Activated T-helper 9 cell treated with anti-CD3 and anti-CD28 coated beads, Interleukin-2, amount 50 U/mL, for 16 hours (primary cell): ENCODE results near the gene FGGY.
"Not testable (repeated sequence)": the region's sequence is repeated elsewhere in the genome, so short reads cannot be mapped to it uniquely, and the experiment has no call there.

ENCODE experiments used
- DNase-seq: peaks from one replicate; pipeline ENCODE4 v3.0.0-alpha.2; 2020; ENCODE audit warnings: low read depth

The FGGY gene, protein sequence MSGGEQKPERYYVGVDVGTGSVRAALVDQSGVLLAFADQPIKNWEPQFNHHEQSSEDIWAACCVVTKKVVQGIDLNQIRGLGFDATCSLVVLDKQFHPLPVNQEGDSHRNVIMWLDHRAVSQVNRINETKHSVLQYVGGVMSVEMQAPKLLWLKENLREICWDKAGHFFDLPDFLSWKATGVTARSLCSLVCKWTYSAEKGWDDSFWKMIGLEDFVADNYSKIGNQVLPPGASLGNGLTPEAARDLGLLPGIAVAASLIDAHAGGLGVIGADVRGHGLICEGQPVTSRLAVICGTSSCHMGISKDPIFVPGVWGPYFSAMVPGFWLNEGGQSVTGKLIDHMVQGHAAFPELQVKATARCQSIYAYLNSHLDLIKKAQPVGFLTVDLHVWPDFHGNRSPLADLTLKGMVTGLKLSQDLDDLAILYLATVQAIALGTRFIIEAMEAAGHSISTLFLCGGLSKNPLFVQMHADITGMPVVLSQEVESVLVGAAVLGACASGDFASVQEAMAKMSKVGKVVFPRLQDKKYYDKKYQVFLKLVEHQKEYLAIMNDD

DNA sequence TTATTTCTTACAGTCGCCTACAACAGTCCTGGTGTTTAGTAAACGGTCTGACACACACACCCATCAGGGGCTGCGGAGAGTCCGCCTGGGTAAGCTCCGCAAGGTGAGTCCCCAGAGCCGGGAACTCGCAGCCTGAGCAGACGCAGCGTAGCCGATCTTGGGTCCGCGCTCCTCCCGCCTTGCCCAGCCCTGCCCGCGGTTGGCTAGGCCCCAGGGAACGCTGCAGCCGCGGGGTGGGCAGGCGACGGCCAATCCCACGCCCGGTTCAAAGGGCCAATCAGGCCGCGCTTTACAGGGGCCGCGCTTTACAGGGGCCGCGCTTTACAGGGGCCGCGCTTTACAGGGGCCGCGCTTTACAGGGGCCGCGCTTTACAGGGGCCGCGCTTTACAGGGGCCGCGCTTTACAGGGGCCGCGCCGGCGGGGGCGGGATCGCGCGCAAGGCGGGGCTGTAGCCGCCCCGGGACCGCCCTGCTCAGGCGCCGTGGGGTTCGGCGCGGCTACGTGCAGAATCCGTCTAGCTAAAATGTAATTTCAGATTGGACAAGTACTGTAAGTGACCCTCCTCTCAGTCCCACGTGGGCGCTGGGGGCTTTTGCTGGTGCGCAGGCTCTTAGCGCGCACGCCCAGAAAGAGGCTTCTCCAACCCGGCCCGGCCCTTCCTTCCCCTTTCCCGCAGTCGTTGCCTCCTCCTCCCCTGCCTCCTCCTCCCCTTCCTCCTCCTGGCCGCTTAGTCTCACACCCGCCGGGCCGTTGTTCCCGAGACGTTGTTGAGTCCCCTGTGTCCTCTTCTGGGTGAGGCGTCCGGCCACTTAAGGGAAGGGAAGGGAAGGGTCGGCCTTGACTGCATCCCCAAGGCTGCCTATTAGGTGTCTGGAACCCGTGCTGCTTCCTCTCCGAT, at the start of gene FGGY:
TSS of gene FGGY (plus strand) at position 737 of the 899 bp plus-strand sequence. CDS start 24,456 bp downstream, outside the sequence.
- peak; percentile 73 for DNase-seq

DNA sequence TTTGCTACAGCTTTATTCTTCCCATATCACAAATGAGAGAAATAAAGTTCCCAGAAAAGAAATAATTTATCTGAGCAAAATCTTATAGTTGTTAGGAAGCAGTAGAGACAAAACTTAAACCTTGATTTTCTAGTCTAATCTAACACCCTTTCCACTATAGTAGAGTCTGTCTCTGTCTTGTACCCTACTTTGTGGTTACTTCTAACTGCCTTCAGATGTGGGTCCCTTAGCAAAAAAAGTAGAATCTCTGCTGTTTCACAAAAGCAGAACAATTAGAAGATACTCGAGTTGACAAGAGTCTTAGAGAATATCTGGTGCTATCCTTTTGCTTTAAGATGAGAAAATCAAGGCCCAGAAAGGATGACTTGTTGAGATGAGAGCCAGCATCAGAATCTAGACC, 48.1 kb upstream of the FGGY start:
- DNase-seq = no peak

DNA sequence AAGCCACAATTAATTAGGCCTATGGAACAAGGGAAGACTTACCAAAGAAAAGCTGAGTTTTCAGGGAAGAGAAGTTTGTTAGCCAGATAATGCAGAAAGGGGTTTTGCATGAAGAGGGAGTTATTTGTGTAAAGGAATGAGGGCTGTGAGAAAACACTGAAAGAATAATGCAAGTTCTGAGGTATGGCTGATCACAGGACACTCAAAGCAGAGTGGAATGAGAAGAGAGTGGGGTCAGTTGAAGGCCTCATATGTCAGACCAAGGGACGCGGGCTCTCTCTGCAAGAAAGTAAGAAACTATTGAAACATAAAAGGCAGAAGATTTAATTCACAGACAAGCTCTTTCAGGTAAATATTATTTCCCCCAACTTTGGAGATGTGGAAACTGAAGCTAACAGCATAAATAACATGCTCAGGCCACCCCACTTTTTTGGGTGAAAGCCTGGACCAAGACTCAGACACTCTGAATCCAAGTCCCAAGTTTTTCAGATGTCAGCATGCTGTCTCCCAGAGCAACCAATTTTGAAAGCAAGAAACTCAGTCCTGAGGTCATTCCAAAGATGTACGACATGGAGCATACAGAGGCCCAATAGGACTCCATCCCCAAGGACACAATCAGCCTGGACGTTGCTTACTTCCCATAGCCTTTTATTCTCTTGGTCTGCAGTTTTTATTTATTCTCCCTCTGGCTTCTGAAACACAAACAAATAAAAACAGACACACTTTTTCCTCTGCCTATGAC, 47.3 kb upstream of the FGGY start:
- DNase-seq = no peak

DNA sequence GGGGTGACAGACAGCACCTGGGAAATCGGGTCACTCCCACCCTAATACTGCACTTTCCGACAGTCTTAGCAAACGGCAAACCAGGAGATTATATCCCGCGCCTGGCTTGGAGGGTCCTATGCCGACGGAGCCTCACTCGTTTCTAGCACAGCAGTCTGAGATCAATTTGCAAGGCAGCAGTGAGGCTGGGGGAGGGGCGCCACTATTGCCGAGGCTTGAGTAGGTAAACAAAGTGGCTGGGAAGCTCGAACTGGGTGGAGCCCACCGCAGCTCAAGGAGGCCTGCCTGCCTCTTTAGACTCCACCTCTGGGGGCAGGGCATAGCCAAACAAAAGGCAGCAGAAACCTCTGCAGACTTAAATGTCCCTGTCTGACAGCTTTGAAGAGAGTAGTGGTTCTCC, 45.8 kb upstream of the FGGY start:
- not testable (repeated sequence) for DNase-seq

DNA sequence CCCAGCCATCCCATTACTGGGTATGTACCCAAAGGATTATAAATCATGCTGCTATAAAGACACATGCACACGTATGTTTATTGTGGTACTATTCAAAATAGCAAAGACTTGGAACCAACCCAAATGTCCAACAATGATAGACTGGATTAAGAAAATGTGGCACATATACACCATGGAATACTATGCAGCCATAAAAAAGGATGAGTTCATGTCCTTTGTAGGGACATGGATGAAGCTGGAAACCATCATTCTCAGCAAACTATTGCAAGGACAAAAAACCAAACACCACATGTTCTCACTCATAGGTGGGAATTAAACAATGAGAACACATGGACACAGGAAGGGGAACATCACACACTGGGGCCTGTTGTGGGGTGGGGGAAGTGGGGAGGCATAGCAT, 40.5 kb upstream of the FGGY start:
- not testable (repeated sequence) for DNase-seq

DNA sequence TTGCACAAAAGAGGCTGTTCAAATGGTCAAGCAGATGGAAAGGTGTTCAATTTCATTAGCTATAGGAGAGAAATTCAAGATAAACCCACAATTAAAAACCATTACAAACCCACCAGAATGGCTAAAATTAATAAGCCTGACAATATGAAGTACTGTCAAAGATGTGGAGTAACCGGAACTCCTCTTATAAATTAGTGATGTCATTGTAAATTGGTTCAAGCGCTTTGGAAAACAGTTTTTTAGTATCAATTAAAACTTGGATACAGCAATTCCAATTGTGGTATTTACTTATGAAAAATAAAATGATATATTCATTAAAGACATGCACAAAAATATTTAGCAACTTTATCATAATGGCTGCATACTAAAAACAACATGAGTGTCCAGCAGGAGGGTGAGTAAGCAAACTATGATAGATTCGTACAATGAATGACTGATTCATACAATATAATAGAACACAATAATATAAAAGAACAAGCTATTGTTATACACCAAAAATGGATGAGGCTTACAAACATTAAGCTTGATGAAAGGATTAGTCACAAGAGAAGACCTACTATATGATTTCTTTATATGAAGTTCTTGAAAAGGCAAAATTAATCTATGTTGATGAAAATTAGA, 38.4 kb upstream of the FGGY start:
- no peak for DNase-seq

DNA sequence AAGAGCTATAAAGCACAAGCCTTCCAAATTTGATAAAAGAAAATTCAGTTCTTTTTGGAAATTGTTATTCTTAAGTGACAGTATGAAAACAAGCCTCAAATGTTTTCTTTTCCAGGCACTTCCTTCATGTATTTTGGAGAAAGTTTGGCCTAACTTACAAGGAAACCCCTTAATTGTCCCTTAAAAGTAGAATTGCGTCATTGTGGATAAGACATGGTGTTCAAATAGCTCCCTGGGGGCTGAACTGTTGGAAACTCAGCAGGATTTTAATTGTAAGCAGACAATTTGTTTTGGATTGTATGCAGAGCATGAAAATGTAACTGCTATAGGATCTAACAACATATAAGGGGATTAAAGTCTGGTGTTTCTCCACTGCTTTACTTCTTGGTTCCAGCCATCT, 35.4 kb upstream of the FGGY start:
- no peak for DNase-seq

DNA sequence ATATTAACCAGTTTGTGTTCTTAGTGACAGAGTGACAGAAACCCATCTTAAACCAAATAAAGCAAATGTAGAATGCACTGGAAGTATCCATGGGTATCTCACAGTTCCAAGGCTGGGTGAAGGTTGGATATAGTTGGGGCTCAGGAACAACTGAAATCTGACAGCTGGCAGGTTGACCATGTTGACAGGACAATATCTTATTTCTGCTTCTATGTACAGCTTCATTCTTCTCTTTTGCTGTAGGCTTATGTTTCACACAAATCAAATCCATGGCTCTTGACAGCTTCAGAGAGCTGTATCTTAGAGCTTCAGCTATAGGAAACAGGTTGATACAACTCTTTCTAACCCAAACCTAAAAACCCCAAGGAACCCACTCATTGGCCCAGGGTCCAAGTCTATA, 34.3 kb upstream of the FGGY start:
- no peak for DNase-seq

DNA sequence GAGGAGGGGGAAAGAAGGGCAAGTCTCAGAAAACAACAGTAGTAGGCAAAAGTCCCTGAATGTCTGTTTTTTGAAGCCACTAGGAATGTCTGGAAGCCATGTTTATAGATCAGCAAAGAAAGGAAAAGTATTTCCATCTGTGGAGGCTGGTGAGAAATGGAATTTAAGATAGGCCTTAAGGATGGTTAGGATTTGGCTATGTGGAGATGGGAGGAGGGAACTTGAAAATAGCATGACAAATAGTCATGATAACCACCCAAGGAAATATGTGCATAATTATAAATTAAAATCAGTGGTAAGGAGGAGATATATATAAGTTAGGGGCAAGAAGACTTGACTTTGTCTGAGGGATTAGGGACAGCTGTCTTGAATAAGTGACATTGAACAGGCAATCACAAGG, 33.8 kb upstream of the FGGY start:
- no peak for DNase-seq

DNA sequence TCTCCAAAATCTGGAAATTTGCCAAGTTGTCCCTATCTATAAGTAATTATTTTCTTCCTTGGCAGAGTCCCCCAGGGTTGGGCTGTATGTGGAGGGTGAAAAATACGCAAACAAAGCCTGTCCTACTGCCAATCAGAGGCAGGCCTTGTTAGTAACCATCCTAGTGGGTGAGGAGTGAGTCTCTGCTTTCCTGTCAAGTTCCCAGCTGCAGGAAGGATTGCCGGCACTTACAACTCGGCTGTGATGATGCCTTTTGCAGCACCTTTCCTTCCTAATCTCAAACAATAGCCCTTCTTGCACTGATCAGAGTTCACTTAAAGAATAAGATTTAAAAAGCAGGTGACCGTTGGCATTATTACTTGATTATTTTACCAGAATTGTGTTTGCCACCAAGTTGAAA, 31.3 kb upstream of the FGGY start:
- no peak for DNase-seq

DNA sequence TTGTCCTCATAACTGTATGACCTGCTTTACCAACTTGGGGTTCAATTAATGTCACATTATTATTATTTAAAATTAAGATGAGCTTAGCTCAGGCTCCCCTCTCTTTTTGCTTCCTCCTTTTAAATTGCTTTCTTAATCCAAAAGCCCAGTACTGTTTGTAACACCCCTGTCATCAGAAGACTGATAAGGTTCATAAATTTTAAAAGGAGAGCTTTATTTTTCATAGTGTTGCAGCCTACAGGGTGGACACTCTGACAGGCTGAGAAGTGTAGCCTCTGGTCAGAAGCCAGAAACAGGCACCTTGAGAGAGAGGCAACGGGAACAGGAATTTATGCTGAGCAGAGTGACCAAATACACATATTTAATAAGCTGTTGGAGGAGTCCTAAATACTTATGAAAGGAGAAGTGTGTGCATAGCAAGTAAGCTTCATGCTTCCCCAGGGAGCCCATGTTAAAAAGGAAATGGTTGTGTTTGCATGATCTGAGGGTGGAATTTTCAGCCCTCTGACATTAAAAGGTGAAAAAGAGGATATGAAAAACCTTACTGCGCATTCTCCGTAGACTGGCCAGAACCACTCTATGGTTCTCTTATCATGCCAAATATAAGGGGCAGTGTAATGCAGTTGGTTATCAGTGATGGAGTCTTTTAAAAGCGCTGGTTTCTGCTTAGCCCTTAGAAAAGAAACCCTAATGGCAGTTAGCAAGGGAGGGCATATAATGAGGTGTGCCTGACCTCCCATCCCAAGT, 30.5 kb upstream of the FGGY start:
- no peak for DNase-seq

DNA sequence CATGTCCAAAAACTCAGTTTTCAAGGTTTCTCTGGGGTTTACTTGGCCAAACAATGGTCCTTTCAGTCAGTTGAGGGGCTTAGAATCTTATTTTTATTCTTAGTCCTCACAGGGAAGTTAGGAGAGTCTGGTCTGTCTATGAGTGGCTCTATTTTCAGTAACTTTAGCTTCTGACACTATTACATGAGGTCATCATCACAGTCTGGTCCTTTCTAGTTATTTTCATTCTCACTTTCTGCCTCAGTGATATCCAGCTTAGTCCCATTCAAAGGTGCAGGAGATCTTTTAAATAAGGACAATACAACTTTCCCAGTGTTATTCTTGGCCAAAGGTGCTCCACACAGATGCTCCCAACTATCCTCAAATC, 30.0 kb upstream of the FGGY start:
- no peak for DNase-seq

DNA sequence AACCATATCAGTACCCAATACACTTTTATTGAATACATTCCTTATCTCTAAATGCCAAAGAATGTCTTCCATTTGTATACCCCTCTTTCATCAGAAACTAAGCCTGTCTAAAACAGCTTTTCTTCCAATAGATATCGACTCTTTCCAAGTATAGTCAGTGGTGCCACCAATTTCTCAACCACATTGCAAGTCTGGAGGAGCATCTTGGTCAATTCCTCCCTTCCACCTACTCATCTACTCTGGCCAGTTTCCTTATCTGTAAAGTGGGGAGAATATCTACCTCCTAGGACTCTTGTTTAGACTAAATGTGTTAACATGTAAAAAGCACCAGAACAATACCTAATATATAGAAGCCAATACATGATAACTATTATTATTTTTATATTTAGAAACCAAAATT, 28.5 kb upstream of the FGGY start:
- no peak for DNase-seq

DNA sequence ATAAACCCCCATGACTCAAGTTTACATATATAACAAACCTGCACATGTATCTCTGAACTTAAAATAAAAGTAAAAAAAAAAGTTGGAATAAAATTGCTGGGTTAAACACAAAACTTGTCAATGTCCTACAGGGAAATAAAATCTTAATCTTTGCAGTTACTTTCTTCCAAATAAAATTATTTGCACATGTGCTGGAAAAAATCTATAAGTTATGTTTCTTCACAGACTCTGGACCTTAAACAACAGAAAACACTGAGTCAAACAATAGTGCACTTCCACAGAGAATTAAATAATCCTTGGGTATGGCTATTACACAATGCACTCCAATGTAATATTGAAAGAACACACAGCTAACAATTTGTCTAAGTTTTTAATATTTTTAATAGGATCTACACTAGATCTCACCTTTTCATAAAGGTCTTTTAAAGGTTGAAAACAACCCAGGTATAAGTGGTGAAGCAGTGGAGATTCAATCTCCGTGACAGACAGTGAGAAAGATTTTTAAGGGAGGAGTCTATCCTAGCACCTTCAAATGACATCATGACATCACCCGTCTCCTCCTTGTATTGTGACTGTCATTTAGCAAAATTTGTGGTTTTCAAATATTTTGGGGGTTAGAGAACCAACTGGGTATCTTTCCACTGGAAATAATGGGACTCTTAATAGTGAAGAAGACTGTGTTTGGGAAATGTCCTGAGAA, 25.2 kb upstream of the FGGY start:
- no peak for DNase-seq

DNA sequence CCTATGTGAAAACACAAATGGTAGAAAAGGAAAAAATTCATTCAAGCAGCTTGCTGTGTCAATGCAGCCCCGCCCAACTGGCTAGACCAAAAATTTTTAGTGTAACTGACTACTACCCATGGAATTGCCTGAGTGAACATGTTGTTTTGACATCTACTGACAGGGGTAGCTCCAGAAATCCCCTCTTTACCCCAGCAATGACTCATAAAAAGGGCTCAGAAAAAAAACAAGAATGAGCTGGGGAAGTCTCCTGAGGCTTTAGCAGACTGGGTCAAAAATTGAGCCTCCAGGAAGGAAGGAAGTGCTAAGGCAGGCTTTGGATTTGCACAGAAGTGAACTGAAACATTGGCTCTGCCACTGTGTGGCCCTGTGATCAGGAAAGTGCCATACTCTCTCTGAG, 24.4 kb upstream of the FGGY start:
- no peak for DNase-seq

DNA sequence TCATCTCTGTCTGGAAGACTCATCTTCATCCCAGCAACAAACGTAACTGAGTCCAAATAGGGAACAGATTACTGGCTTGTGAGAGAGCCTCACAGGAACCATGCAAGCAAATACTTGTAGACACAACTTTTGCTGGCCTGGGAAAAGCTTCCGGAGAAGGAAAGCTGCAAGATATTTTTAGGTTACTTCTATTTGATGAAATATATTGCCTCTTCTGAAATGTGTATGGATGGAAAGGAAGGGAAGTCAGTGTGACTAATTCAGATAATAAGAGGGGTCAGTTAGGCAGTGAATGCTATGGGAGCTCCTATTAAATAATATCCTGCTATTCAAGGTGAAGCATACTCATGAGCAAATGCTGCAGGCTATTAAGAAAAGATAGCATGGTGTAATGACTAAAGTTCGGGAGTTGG, 20.4 kb upstream of the FGGY start:
- no peak for DNase-seq

DNA sequence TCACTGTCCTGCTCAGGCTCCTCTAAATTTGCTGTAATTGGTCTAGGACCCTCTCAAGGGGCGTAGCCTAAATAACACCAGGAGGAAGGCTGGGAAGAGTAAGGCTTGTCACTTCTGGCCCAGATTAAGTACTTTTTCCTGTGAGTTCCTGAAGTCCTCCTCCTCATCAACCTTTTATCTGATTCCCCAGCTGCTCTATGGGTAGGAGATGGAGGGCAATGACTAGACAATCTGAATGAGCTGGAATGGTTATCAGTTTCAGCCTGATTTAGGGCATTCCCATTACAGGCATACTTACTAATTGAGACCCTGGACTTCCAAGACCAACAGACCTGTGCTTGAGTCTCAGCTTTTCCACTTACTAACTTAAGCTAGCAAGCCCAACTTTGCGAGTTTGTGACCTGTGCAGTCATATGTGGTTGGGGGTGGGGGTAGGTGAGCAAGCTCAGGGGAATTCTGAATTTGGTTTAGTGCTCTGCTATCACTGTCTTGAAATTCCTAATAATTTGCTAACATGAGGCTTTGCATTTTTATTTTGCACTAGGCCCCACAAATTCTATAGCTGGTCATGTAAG, 18.0 kb upstream of the FGGY start:
- no peak for DNase-seq

DNA sequence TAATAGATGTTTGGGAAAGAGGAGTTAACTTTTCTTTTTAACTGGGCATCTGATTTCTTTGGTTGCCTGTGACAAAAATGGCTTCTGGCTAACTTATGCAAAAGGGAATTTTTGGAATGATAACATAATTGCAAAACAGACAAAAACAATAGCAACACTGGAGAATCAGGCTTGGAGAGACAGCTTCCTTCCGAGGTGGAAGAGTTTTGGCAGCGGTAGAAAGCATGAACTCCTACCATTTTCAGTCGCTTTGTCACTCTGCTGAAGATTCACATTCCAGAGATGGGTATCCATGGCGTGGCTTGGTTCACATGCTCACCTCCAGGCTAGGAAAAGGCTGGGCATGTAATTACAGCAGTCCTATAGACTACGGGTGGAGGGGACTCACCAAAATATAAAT, 17.2 kb upstream of the FGGY start:
- DNase-seq = no peak

DNA sequence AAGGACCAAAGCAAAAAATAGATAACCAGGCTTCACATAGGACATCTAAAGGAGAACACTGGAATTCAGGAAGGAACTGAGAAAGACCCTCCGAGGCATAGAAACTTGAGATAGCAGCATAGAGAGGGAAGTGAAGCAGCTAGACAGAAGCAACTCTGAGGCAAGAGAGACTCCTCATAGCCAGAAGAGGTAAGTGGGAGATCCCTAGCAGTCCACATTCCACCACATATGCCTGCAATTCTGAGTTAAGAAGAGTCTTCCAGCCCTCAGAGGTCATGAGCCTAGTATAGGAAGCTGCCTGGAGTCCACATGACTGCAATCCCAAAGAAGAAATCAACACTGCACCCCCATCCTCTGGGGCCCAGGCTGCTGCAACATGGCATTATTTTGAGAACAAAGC, 13.9 kb upstream of the FGGY start:
- no peak for DNase-seq

DNA sequence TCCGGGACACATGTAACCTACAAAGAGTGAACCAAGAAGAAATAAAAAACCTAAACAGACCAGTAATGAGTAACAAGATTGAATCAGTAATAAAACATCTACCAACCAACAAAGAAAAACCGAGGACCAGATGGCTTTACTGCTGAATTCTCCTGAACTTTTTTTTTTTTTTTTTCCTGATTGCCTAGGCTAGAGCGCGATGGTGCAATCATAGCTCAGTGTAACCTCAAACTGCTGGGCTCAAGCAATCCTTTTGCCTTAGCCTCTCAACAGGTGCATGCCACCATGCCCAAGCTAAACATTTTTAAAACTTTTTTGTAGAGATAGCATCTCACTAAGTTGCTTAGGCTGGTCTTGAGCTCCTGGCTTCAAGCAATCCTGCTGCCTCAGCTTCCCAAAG, 11.2 kb upstream of the FGGY start:
- DNase-seq = no peak
